ENCODE results near the gene CENPF.
"Not testable (repeated sequence)": the region's sequence is repeated elsewhere in the genome, so short reads cannot be mapped to it uniquely, and the experiment has no call there.

The CENPF gene

DNA sequence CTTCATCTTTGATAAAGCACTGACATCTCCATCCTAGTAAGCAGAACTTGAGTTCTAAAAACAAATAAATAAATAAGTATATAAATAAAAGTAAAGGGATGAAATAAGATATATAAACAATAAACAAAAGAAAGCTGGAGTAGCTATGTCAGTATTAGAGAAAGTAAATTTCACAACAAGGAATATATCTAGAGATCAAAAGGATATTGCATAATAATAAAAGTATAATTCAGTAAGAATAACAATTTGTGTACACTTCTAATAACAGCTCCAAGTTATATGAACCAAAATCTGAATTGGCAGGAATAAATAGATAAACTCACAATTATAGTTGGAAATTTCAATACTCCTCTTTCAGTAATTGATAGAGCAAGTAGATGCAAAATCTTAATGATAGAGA lies 9.8 kb upstream of the CENPF start:
- DNase-seq (ENCODE audit: extremely low spot score), result no peak
- ChIA-PET POLR2A (no interaction called here), CTCF (interaction anchor here (1.2 to 3.5 kb wide), 3 partner anchors 8 to 261 kb away, joined by 3 to 17 read pairs (median 8); no protein-coding TSS in a partner anchor)
- TF ChIP-seq L3MBTL2 (conservative IDR thresholded peaks at IDR 0.05) (no peak), HDGF (IDR thresholded peaks at IDR 0.05; ENCODE audit: borderline replicate concordance) (no peak), FOXM1 (IDR thresholded peaks at IDR 0.05; ENCODE audit: borderline replicate concordance) (no peak), BHLHE40 (IDR thresholded peaks at IDR 0.05; ENCODE audit: borderline replicate concordance) (no peak), NFRKB (IDR thresholded peaks at IDR 0.05) (no peak), TARDBP (IDR thresholded peaks at IDR 0.05) (no peak), CTBP1 (IDR thresholded peaks at IDR 0.05; ENCODE audit: borderline replicate concordance) (no peak), SP1 (IDR thresholded peaks at IDR 0.05) (no peak), ARNT (IDR thresholded peaks at IDR 0.05) (no peak), SUZ12 (IDR thresholded peaks at IDR 0.05) (no peak), LEF1 (IDR thresholded peaks at IDR 0.05; ENCODE audit: borderline replicate concordance) (no peak), FOXK2 (IDR thresholded peaks at IDR 0.05) (no peak), ZNF384 (IDR thresholded peaks at IDR 0.05) (no peak), ELF4 (IDR thresholded peaks at IDR 0.05) (no peak), FOXA1 (IDR thresholded peaks at IDR 0.05) (no peak)
- TF ChIP-seq, protein P1, sequence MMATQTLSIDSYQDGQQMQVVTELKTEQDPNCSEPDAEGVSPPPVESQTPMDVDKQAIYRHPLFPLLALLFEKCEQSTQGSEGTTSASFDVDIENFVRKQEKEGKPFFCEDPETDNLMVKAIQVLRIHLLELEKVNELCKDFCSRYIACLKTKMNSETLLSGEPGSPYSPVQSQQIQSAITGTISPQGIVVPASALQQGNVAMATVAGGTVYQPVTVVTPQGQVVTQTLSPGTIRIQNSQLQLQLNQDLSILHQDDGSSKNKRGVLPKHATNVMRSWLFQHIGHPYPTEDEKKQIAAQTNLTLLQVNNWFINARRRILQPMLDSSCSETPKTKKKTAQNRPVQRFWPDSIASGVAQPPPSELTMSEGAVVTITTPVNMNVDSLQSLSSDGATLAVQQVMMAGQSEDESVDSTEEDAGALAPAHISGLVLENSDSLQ (IDR thresholded peaks at IDR 0.05), result no peak

DNA sequence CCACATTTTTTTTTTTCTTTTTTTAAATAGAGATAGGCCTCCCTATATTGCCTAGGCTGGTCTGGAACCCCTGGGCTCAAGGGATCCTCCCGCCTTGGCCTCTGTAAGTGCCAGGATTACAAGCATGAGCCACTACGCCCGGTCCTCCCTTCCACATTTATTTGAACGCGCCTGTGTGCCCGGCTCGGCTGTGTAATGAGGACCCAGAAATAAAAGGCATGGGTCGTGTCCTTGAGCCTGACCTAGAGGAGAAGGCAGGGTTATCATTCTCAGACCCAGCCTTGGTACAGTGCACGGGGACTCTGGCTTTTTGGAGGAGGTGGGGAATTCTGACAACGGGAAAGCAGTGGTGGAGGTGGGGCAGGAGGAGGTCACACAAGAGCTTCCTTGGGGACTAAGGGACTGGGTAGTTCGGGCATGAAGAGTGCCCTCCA lies 841 bp downstream of the CENPF start:
- POLR2A ChIA-PET, result no interaction called here
- CTCF ChIA-PET, result interaction anchor here (1.2 kb wide), 1 partner anchor 20 kb away, joined by 3 read pairs; no protein-coding TSS in a partner anchor
- peak; percentile 37 for DNase-seq (ENCODE audit: extremely low spot score)
- TF ChIP-seq ARNT (IDR thresholded peaks at IDR 0.05) (no peak), L3MBTL2 (conservative IDR thresholded peaks at IDR 0.05) (no peak), FOXK2 (IDR thresholded peaks at IDR 0.05) (no peak), HDGF (IDR thresholded peaks at IDR 0.05; ENCODE audit: borderline replicate concordance) (no peak), BHLHE40 (IDR thresholded peaks at IDR 0.05; ENCODE audit: borderline replicate concordance) (no peak)
- TF ChIP-seq, protein P1 (IDR thresholded peaks at IDR 0.05), result no peak

DNA sequence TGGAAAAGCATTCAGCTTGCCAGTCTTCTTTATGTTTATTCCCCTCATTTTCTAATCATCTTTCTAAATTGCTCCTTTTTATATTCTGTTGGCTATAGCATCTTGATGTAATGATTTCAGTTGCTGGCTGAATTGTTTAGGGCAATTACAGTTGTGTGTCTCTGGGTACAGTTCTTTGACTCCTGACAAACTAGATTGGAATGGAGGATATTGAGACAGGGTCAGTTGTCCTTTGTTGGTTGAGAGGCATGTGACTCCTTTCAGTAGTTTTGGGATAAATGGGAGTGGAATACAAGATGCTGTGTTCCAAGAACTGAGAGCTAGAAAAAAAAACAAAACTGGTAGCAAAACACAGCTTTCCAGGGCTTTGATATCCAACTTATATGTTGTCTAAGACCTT lies 1.5 kb downstream of the CENPF start:
- CTCF ChIA-PET, result interaction anchor here (1.2 kb wide), 1 partner anchor 19 kb away, joined by 3 read pairs; no protein-coding TSS in a partner anchor
- TF ChIP-seq FOXM1 (IDR thresholded peaks at IDR 0.05; ENCODE audit: borderline replicate concordance), result no peak
- TF ChIP-seq, protein P1 (IDR thresholded peaks at IDR 0.05), result no peak
- DNase-seq (ENCODE audit: extremely low spot score), result no peak
- POLR2A ChIA-PET, result no interaction called here

DNA sequence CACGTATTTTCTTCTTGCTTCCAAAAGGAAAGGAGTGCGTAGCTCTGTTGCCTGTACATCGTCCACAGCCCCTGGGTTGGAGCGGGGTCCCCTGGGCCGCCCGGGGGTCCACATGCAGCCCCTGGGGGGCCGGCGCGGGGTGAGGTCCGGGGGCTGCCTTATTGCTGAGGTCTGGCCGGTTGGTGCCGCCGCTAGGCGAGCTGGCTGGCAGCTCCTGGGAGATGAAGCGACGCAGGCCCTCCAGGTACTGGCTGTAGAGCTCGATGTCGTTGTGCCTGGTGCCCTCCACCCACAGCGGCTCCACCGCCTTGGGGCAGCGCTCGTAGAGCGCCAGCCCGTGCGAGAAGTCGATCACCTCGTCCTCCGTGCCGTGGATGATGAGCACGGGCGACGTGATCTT lies 2.5 kb downstream of the CENPF start:
- CTCF ChIA-PET, result interaction anchor here (0.9 kb wide), 1 partner anchor 22 kb away, joined by 4 read pairs; no protein-coding TSS in a partner anchor
- DNase-seq (ENCODE audit: extremely low spot score); POLR2A ChIA-PET: not testable (repeated sequence)

DNA sequence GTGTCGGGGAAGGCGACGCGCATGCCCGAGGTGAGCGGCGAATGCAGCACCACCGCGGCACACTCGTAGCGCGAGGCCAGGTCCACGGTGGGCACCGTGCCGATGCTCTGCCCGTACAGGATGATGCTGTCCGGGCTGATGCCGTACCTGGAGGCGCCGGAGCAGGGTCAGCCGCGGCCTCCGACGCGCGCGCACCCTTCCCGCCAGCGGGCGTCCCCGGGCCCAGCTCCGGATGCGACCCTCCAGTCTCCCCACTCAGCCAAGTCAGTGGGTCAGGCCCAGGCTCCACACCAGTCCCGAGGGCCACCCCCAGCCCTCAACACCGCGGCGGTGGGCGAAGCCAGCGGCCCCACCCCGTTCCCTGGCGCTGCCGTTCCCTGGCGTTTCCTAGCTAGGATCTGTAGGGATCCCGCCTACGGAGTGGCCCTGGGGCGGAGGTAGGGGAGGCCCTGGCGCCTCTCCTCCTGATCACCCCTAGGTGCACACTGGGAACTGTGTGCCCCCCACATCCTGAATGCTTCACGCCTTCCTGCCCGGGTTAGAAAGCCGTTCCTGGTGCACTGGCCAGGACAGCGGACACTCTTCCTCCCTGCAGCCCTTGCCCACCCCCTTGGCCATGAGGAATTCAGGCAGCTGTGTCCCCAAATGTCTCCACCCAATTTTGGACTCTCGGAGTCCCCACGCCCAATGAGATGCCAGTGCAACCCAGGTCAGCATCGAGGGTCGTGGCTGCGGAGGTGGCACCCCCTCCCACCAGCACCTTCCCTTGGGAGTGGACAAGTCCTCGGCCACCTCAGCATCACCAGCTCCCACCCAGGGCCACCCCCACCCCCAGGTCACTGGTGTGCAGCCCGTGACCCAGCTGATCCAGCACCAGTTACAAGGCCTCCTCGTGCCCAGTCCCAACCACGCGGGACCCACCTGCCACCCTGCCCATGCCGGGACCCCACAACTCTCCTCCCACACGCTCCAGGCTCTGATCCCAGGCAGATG lies 3.2 kb downstream of the CENPF start:
- DNase-seq (ENCODE audit: extremely low spot score); CTCF ChIA-PET; POLR2A ChIA-PET: not testable (repeated sequence)

DNA sequence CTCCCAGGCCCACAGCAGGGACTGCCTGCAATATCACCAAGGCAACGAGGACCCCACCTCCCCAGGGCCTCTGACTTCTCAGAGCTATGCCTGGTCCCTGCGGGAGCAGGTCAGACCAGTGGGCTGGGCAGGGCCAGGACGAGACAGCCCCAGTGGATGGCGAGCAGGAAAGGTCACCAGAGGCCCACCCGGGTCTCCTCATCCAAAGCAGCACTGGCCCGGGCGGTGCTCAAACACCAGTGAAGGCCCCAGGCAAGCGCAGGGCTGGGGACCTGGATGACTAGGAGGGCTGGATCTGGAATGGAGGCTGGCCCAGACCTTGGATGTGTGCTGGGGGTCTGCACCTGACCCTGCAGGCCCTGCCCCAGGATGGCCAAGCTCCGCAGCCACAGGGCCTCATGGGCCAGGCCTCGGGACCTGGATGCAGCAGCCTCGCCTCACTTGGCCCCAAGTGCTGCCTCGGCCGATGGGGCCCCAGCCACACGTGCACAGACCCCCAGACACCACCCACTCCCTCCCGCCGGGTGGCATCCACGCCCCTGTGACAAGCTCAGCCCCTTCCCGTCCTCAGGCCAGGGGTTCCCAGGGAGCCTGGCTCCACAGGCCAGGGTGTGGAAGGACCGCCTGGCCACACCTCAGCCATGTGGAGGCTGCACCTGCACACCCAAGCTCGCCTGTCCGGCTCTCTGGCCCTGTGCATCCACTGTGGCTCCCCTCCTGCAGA lies 4.7 kb downstream of the CENPF start:
- POLR2A ChIA-PET; DNase-seq (ENCODE audit: extremely low spot score); CTCF ChIA-PET: not testable (repeated sequence)

DNA sequence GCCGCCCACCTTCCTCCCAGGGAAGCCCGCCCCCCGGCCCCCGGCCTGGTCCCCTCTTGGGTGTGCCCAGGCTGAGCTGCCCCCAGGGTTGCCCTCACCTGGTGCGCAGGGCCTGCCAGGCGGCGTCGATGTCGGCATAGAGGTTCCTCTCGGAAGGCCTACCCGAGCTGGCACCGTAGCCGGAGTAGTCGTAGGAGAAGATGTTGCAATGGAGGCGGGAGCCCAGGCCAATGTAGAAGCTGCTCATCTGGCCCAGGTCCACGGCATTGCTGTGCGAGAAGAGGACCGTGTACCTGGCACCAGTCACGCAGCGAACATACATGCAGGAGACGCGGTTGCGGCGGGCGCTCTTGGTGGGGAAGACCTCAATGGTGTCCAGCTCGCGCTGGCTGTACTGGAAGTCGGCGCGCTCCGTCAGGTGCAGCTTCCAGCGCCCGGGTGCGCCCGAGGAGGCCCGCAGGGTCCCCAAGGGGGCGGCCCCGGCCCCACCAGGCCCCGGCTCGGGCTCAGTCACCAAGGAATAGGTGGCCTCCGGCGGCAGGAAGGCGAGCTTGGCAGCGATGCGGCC lies 5.3 kb downstream of the CENPF start:
- CTCF ChIA-PET; POLR2A ChIA-PET; DNase-seq (ENCODE audit: extremely low spot score): not testable (repeated sequence)

DNA sequence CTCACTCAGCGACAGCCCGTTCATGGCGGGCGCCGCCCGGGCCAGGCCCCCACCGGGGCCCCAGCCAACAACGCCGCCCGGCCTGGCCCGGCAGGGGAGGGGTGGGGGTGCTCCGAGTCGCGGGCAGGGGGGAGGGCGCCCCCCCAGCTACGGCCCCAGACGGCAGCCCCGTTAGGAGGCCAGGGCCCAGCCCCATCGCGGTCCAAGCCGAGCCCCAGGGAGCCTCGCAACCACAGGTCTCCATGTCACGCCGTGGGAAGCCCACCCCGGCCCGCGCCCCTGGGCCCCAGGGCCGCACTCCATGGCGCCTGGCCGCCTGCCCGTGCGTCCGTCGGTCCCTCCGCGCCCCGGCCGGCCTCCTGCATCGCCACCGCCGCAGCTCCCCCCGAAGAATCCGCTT lies 5.8 kb downstream of the CENPF start:
- DNase-seq (ENCODE audit: extremely low spot score); POLR2A ChIA-PET; CTCF ChIA-PET: not testable (repeated sequence)
